Measurements from ENCODE around the gene NFATC1.

The NFATC1 gene

DNA sequence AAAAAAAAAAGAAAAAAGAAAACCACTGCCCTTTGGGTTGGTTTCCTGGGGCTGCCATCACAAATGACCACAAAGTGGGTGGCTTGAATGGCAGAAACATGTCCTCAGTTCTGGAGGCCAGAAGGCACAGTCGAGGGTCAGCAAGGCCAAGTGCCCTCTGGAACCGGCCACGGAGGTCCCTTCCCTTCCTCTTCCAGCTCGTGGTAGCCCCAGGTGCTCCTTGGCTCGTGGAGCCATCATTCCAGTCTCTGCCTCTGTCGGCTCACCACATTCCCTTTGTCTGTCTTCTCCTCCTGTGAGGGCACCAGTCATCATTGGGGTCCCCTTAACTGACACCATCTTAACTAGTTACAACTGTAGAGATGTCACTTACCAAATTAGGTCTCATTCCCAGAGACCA lies 8.5 kb upstream of the NFATC1 start:
- TF ChIP-seq, protein P1, sequence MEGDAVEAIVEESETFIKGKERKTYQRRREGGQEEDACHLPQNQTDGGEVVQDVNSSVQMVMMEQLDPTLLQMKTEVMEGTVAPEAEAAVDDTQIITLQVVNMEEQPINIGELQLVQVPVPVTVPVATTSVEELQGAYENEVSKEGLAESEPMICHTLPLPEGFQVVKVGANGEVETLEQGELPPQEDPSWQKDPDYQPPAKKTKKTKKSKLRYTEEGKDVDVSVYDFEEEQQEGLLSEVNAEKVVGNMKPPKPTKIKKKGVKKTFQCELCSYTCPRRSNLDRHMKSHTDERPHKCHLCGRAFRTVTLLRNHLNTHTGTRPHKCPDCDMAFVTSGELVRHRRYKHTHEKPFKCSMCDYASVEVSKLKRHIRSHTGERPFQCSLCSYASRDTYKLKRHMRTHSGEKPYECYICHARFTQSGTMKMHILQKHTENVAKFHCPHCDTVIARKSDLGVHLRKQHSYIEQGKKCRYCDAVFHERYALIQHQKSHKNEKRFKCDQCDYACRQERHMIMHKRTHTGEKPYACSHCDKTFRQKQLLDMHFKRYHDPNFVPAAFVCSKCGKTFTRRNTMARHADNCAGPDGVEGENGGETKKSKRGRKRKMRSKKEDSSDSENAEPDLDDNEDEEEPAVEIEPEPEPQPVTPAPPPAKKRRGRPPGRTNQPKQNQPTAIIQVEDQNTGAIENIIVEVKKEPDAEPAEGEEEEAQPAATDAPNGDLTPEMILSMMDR (IDR thresholded peaks at IDR 0.05; ENCODE audit: borderline replicate concordance, control extremely low read depth, extremely low read depth, insufficient read depth, missing control alignments), result no peak
- in situ Hi-C loops (cut with MboI; ENCODE audit: low sequenced_read_pairs, unreplicated experiment), result no loop called here
- no peak for DNase-seq (ENCODE audit: low spot score)

DNA sequence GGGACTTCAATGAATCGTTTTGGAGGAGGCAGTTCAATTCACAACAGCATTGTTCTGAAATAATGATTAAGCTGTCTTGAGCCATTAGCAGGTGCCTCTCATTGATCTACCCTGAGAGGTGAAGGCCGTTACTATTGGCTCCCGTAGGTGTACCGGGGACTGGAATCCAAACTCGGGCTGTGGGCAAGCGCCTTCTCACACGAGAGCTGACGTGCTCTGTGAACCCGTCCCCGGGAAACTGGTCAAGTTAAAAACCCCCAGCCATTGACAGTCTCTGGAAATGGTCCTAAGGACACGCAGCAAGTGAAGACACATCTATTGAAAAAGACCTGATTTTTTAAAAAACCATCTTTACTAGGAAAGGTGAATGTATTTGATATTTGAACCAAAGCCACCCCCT lies 8.1 kb upstream of the NFATC1 start:
- in situ Hi-C loops (cut with MboI; ENCODE audit: low sequenced_read_pairs, unreplicated experiment), result no loop called here
- TF ChIP-seq, protein P1 (IDR thresholded peaks at IDR 0.05; ENCODE audit: borderline replicate concordance, control extremely low read depth, extremely low read depth, insufficient read depth, missing control alignments), result no peak
- DNase-seq (ENCODE audit: low spot score), result no peak

DNA sequence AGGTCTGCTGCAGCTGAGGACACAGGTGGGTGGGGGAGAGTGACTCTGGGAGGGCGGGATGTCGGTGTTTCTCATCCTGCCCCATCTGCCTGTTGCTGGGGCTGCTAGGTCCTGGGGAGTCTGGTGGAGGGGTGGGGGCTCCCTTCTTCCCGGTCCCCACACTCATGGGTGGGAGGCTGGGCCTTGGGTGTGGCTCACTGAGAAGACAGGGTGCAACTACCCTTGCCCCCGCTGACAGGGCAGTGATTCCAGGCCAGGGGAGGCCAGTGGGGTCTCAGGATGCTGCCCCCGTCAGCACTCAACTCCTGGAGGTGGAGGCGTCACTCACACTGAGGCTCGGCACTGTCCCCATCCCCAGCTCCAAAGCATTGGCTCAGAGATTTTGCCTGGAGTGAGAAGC lies 7.7 kb upstream of the NFATC1 start:
- DNase-seq (ENCODE audit: low spot score), result no peak
- in situ Hi-C loops (cut with MboI; ENCODE audit: low sequenced_read_pairs, unreplicated experiment), result no loop called here
- TF ChIP-seq, protein P1 (IDR thresholded peaks at IDR 0.05; ENCODE audit: borderline replicate concordance, control extremely low read depth, extremely low read depth, insufficient read depth, missing control alignments), result no peak

DNA sequence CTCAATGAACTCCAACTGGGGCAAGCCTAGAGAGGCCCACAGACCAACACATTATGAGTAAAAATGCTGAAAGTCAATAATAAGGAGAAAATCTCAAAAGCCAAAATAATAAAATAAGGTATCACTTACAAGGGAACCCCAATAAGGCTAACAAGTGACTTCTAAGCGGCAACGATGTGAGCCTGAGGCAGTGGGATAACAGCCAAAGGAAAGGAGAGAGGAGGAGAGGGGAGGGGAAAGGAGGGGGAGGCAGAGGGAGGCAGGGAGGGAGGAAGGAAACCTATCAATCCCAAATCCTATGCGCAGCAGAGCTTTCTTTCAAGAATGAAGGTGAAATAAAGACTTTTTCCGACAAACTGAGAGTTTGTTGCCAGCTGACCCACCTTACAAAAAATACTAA lies 6.0 kb upstream of the NFATC1 start:
- in situ Hi-C loops (cut with MboI; ENCODE audit: low sequenced_read_pairs, unreplicated experiment), result no loop called here
- no peak for DNase-seq (ENCODE audit: low spot score)
- TF ChIP-seq, protein P1 (IDR thresholded peaks at IDR 0.05; ENCODE audit: borderline replicate concordance, control extremely low read depth, extremely low read depth, insufficient read depth, missing control alignments), result no peak

DNA sequence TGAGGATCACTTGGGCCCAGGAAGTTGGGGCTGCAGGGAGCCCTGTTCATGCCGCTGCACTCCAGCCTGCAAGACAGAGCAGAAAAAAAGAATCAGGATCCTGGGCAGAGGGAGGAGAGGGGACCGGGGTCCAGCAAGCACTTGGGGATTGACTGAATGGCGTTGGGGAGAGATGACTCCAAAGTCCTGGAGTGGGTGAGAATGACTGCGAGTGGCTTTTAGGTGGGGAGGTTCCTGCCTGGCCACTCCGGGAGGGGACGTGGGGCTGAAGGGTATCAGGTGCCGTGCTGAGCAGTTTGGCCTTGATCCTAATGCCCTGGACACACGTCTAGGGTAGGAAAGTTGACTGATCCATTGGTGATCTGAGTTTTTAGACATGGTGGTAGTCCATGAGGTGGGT lies 3.5 kb upstream of the NFATC1 start:
- no peak for DNase-seq (ENCODE audit: low spot score)
- TF ChIP-seq, protein P1 (IDR thresholded peaks at IDR 0.05; ENCODE audit: borderline replicate concordance, control extremely low read depth, extremely low read depth, insufficient read depth, missing control alignments), result no peak
- in situ Hi-C loops (cut with MboI; ENCODE audit: low sequenced_read_pairs, unreplicated experiment), result no loop called here

DNA sequence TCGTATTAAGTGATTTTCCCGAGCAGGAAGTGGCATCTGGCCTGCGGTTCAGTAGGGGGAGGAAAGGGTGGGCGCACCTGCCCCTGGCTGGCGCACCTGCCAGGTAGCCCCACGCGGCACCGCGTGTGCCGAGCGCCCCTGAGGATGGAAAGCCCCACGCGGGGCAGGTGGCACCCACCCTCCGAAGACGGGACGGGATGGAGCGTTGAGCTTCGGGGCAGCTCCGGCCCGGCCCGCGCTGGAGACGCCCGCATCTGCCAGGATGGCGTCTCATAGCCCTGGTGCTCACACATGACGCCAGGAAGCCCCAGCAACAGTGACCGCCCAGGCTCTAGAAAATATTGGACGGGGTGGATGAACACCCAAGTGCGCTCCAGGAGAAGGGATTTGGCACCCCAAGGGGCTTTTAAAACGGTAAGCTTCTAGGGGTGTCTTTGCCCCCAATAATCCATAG lies 2.5 kb upstream of the NFATC1 start:
- no peak for DNase-seq (ENCODE audit: low spot score)
- TF ChIP-seq, protein P1 (IDR thresholded peaks at IDR 0.05; ENCODE audit: borderline replicate concordance, control extremely low read depth, extremely low read depth, insufficient read depth, missing control alignments), result no peak
- in situ Hi-C loops (cut with MboI; ENCODE audit: low sequenced_read_pairs, unreplicated experiment), result no loop called here

Measured in GM13976 (cell line).